Lower leg skin (tissue), 3 donors: ENCODE measurements around the gene ENOPH1.

Experiments
- POLR2A ChIP-seq, 2 donors: fragments of 450-650 bp; IDR thresholded peaks; one replicate each; pipeline ENCODE4 v1.6.1; 2016 to 2017; ENCODE audit warnings: antibody characterized with exemption in 2 of 2, mild to moderate bottlenecking in 1 of 2, moderate library complexity in 1 of 2
- TF ChIP-seq, protein P1 (sequence below), 3 donors: fragments of 450-650 bp; IDR thresholded peaks; one replicate each; pipeline ENCODE4 v1.5.1; 2016; ENCODE audit warnings: antibody characterized with exemption in 3 of 3, mild to moderate bottlenecking in 3 of 3, moderate library complexity in 2 of 3

GRCh38 chr4:82402196-82402775 is 28.1 kb upstream of the ENOPH1 start:
- TF ChIP-seq, protein P1, sequence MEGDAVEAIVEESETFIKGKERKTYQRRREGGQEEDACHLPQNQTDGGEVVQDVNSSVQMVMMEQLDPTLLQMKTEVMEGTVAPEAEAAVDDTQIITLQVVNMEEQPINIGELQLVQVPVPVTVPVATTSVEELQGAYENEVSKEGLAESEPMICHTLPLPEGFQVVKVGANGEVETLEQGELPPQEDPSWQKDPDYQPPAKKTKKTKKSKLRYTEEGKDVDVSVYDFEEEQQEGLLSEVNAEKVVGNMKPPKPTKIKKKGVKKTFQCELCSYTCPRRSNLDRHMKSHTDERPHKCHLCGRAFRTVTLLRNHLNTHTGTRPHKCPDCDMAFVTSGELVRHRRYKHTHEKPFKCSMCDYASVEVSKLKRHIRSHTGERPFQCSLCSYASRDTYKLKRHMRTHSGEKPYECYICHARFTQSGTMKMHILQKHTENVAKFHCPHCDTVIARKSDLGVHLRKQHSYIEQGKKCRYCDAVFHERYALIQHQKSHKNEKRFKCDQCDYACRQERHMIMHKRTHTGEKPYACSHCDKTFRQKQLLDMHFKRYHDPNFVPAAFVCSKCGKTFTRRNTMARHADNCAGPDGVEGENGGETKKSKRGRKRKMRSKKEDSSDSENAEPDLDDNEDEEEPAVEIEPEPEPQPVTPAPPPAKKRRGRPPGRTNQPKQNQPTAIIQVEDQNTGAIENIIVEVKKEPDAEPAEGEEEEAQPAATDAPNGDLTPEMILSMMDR (IDR thresholded peaks at IDR 0.05) = no peak
- no peak for TF ChIP-seq POLR2A (IDR thresholded peaks at IDR 0.05)
